Endodermal cell (in vitro differentiated cells): ENCODE results near the gene SPATA32. TPM values are rescaled to one million over a fixed set of nuclear protein-coding genes. Genes with fewer than 3 reads are reported as not detected.

Experiments used
- DNase-seq: peaks from one replicate; pipeline ENCODE4 v3.0.0-alpha.2; 2017
- H3K27ac ChIP-seq: 2 replicates; pipeline ENCODE4 v1.5.1; 2013; ENCODE audit warnings: mild to moderate bottlenecking, low read depth, low read length, moderate library complexity
- H3K27me3 ChIP-seq: 2 replicates; pipeline ENCODE4 v1.6.1; 2013; ENCODE audit warnings: mild to moderate bottlenecking, low read length, moderate library complexity; ENCODE audit not compliant: insufficient read depth, control insufficient read depth, poor library complexity, severe bottlenecking
- H3K36me3 ChIP-seq: 2 replicates; pipeline ENCODE4 v1.7.0; 2013; ENCODE audit warnings: mild to moderate bottlenecking, low read length, moderate library complexity; ENCODE audit not compliant: control insufficient read depth, insufficient read depth
- H3K4me1 ChIP-seq: one replicate; pipeline ENCODE4 v1.7.0; 2013; ENCODE audit warnings: low read length; ENCODE audit not compliant: control insufficient read depth, insufficient read depth
- H3K4me3 ChIP-seq: 2 replicates; pipeline ENCODE4 v1.5.1; 2013; ENCODE audit warnings: mild to moderate bottlenecking, low read length, moderate library complexity
- H3K9ac ChIP-seq: 2 replicates; pipeline ENCODE4 v1.6.1; 2013; ENCODE audit warnings: mild to moderate bottlenecking, low read length, moderate library complexity; ENCODE audit not compliant: poor library complexity, severe bottlenecking; ENCODE audit errors: extremely low read depth
- H3K9me3 ChIP-seq: 2 replicates; pipeline ENCODE4 v1.6.1; 2013; ENCODE audit warnings: mild to moderate bottlenecking, low read length, moderate library complexity; ENCODE audit not compliant: control insufficient read depth
- H3K27ac Mint-ChIP-seq: 2 replicates; pipeline ENCODE4 v1.8.0; 2020; ENCODE audit warnings: mixed read lengths
- H3K27me3 Mint-ChIP-seq: 2 replicates; pipeline ENCODE4 v1.8.0; 2021; ENCODE audit warnings: mild to moderate bottlenecking, mixed read lengths; ENCODE audit not compliant: insufficient read depth
- H3K36me3 Mint-ChIP-seq: 2 replicates; pipeline ENCODE4 v1.8.0; 2020; ENCODE audit warnings: low read depth, mixed read lengths
- H3K4me1 Mint-ChIP-seq: 2 replicates; pipeline ENCODE4 v1.8.0; 2020; ENCODE audit warnings: mixed read lengths
- H3K4me3 Mint-ChIP-seq: 2 replicates; pipeline ENCODE4 v1.8.0; 2020; ENCODE audit warnings: mild to moderate bottlenecking, moderate library complexity, mixed read lengths
- H3K9me3 Mint-ChIP-seq: 2 replicates; pipeline ENCODE4 v1.8.0; 2020; ENCODE audit warnings: mild to moderate bottlenecking, mixed read lengths
- WGBS, 2 experiments: methylation state at CpG; one replicate each; pipeline versions ENCODE4 v1.1.5 to v1.1.7; 2013; ENCODE audit warnings: missing lambda C conversion rate in 2 of 2, mixed read lengths in 1 of 2; ENCODE audit not compliant: insufficient coverage in 1 of 2, insufficient read length in 1 of 2; 5-methylcytosine and 5-hydroxymethylcytosine counted together
- total RNA-seq, 2 donors: library from RNA; stranded (reverse); fragmentation: NEBNext Ultra II Directional in 1 of 2; extraction: Animal tissue kit (Norgen Biotek cat#: 25700) in 1 of 2; gene quantifications; 2 replicates in 1 of 2; 3 replicates in 1 of 2; pipeline ENCODE4 v1.2.1, GENCODE V29; 2021
- TF ChIP-seq, protein P1 (sequence below): fragments of 200-600 bp; sonication (generic); conservative IDR thresholded peaks from 2 replicates; pipeline ENCODE4 v1.5.0; 2021; ENCODE audit warnings: antibody characterized with exemption, mild to moderate bottlenecking

SPATA32 gene
- total RNA-seq, 2 donors from 2014 or later = 0.18 TPM; not detected in 1

DNA sequence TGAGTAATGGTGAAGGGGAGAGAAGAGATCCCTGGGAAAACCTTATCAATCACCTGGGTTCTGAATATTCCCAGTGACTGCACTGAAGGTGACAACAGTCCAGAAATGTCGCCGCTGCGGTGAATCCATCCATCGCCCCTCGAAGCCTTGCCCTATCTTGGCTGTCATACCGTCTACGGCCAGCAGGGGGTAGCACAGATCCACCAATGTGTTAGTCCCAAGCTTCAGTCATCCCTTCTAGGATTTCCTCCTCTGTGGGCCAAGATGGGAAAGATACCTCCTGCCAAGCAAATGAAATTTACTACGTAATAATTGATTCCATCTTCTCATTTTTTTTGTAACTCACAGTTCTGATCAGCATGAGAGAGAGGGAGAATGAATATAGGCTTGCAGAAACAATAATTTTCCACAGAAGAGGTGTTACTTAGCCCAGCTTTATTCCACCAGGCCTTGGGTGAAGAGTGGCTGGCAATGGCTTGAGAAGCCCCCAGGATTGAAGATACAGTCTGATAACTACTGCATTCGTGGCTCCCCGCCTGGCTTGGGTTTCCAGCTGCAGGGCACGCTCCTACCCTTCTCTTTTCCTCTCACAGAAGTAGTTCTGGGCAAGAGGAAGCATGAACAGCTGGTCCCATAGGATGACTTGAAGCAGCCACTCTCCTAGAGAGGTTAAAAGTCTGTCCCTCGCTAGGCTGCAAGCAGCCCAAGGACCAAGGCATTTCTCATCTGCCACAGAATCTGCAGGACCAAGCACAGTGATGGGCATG lies 42.8 kb downstream of the SPATA32 start:
- Histone ChIP-seq H3K27me3 (peaks cover 52% of the 10 kb centered on the region), H3K4me3 (no peak overlapping the region), H3K9me3 (no peaks in the 10 kb centered on the region), H3K4me1 (no peaks in the 10 kb centered on the region), H3K27ac (no peak overlapping the region), H3K9ac (no peak overlapping the region), H3K36me3 (no peaks in the 10 kb centered on the region)
- H3K9me3 Mint-ChIP-seq = no peaks in the 10 kb centered on the region
- TF ChIP-seq, protein P1, sequence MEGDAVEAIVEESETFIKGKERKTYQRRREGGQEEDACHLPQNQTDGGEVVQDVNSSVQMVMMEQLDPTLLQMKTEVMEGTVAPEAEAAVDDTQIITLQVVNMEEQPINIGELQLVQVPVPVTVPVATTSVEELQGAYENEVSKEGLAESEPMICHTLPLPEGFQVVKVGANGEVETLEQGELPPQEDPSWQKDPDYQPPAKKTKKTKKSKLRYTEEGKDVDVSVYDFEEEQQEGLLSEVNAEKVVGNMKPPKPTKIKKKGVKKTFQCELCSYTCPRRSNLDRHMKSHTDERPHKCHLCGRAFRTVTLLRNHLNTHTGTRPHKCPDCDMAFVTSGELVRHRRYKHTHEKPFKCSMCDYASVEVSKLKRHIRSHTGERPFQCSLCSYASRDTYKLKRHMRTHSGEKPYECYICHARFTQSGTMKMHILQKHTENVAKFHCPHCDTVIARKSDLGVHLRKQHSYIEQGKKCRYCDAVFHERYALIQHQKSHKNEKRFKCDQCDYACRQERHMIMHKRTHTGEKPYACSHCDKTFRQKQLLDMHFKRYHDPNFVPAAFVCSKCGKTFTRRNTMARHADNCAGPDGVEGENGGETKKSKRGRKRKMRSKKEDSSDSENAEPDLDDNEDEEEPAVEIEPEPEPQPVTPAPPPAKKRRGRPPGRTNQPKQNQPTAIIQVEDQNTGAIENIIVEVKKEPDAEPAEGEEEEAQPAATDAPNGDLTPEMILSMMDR = peak; percentile 92
- no peak overlapping the region for H3K4me3 Mint-ChIP-seq
- 20 to 32% methylated on average over 9 to 12 of the region's 12 CpGs for WGBS, 2 experiments
- H3K36me3 Mint-ChIP-seq = no peaks in the 10 kb centered on the region
- peaks cover 4% of the 10 kb centered on the region for H3K4me1 Mint-ChIP-seq
- H3K27me3 Mint-ChIP-seq = peaks cover 64% of the 10 kb centered on the region
- DNase-seq = peak; percentile 98
- no peak overlapping the region for H3K27ac Mint-ChIP-seq

Other genes with a start within 250 kb of the SPATA32 start
- 10 to 100 TPM; 54.5 to 69.4 TPM for gene DCAKD, start 210.5 kb downstream of the SPATA32 start, total RNA-seq
- 100 to 1,000 TPM; 122 to 136 TPM for gene NMT1, start 200.8 kb downstream of the SPATA32 start, total RNA-seq
- 10 to 100 TPM; 34.8 to 42.9 TPM for gene PLCD3, start 129.6 kb downstream of the SPATA32 start, total RNA-seq
- gene ACBD4, start 126.4 kb downstream of the SPATA32 start, total RNA-seq = 10 to 100 TPM; 17.4 to 19.5 TPM
- gene HEXIM1, start 113.6 kb downstream of the SPATA32 start, total RNA-seq = 10 to 100 TPM; 37.0 to 39.2 TPM
- 10 to 100 TPM; 12.9 to 13.1 TPM for gene HEXIM2, start 100.2 kb downstream of the SPATA32 start, total RNA-seq
- 1 to 10 TPM; 3.5 to 4.5 TPM for gene FMNL1, start 40.2 kb downstream of the SPATA32 start, total RNA-seq
- 1 to 10 TPM; 4.6 to 5.5 TPM for gene MAP3K14, start 54.9 kb upstream of the SPATA32 start, total RNA-seq
- gene ARHGAP27, start 170.8 kb upstream of the SPATA32 start, total RNA-seq = 10 to 100 TPM; 16.4 to 20.6 TPM
- 10 to 100 TPM; 18.4 to 29.8 TPM for gene PLEKHM1, start 228.6 kb upstream of the SPATA32 start, total RNA-seq